Pericardium fibroblast (primary cell): ENCODE measurements around the gene ZMYND10. TPM values are rescaled to one million over a fixed set of nuclear protein-coding genes. Genes with fewer than 3 reads are reported as not detected.

Experiments
- total RNA-seq: library from RNA; depleted of rRNA; stranded (reverse); fragments of >200 nt; gene quantifications from 2 replicates; pipeline ENCODE4 v1.2.3, GENCODE V29; 2015

Gene ZMYND10
- 0.34 and 1.1 TPM in 2 replicates for total RNA-seq

GRCh38 chr3:50345586-50346234 is at the start of gene ZMYND10:
Gene ZMYND10, minus strand, starts transcription at chr3:50345732. Its CDS starts 153 bp downstream, at chr3:50345579.

GRCh38 chr3:50358911-50359759 is 13.6 kb upstream of the ZMYND10 start, which contains the start of gene TMEM115:
Gene TMEM115, minus strand, starts transcription at chr3:50359521. Its CDS starts 458 bp downstream, at chr3:50359063.

GRCh38 chr3:50350527-50351322 is 5.2 kb upstream of the ZMYND10 start, which contains the start of the genes CYB561D2 and NPRL2:
Gene CYB561D2, plus strand, starts transcription at chr3:50350862. Its CDS starts 572 bp downstream, at chr3:50351434.
Gene NPRL2, minus strand, starts transcription at chr3:50350775. Its CDS starts 123 bp downstream, at chr3:50350652.

GRCh38 chr3:50340448-50341329 is 4.8 kb downstream of the ZMYND10 start, which contains the start of gene RASSF1:
Gene RASSF1, minus strand, starts transcription at chr3:50340836. Its CDS starts 31 bp downstream, at chr3:50340805.

GRCh38 chr3:50327943-50328691 is 17.4 kb downstream of the ZMYND10 start, which contains the start of gene TUSC2:
Gene TUSC2, minus strand, starts transcription at chr3:50328223. Its CDS starts 124 bp downstream, at chr3:50328099.

GRCh38 chr3:50322386-50323091 is 23.0 kb downstream of the ZMYND10 start, which contains the start of gene HYAL2:
Gene HYAL2, minus strand, starts transcription at chr3:50322745. Its CDS starts 2,256 bp downstream, at chr3:50320489.

GRCh38 chr3:50303013-50303815 is 42.3 kb downstream of the ZMYND10 start, which contains the start of gene HYAL1:
Gene HYAL1, minus strand, starts transcription at chr3:50303574. Its CDS starts 618 bp downstream, at chr3:50302956.

GRCh38 chr3:50298836-50299637 is 46.5 kb downstream of the ZMYND10 start, which contains the start of the genes HYAL3 and NAA80:
Gene HYAL3, minus strand, starts transcription at chr3:50299405. Its CDS starts 3,803 bp downstream, at chr3:50295602.
Gene NAA80, minus strand, starts transcription at chr3:50299405. Its CDS starts 1,942 bp downstream, at chr3:50297463.

GRCh38 chr3:50292159-50293078 is 53.1 kb downstream of the ZMYND10 start, which contains the start of gene IFRD2:
Gene IFRD2, minus strand, starts transcription at chr3:50292429. Its CDS starts 155 bp downstream, at chr3:50292274.

Other genes with a start within 250 kb of the ZMYND10 start
- 26.8 and 43.8 TPM in 2 replicates for gene SEMA3F, start 190.4 kb downstream of the ZMYND10 start, total RNA-seq
- gene GNAT1, start 154.1 kb downstream of the ZMYND10 start, total RNA-seq, result not detected in 2 replicates
- not detected in 2 replicates for gene SLC38A3, start 140.5 kb downstream of the ZMYND10 start, total RNA-seq
- gene GNAI2, start 109.5 kb downstream of the ZMYND10 start, total RNA-seq, result 188 and 248 TPM in 2 replicates
- gene SEMA3B, start 76.6 kb downstream of the ZMYND10 start, total RNA-seq, result 10.6 and 16.0 TPM in 2 replicates
- not detected in 2 replicates for gene LSMEM2, start 66.6 kb downstream of the ZMYND10 start, total RNA-seq
- gene IFRD2, start 53.3 kb downstream of the ZMYND10 start, total RNA-seq, result 34.2 and 53.7 TPM in 2 replicates
- 6.0 and 8.1 TPM in 2 replicates for gene HYAL3, start 46.3 kb downstream of the ZMYND10 start, total RNA-seq
- gene NAA80, start 46.3 kb downstream of the ZMYND10 start, total RNA-seq, result 13.7 and 17.3 TPM in 2 replicates
- gene HYAL1, start 42.2 kb downstream of the ZMYND10 start, total RNA-seq, result 4.0 and 5.5 TPM in 2 replicates
- 59.3 and 80.8 TPM in 2 replicates for gene HYAL2, start 23.0 kb downstream of the ZMYND10 start, total RNA-seq
- 14.5 and 30.7 TPM in 2 replicates for gene TUSC2, start 17.5 kb downstream of the ZMYND10 start, total RNA-seq
- gene RASSF1, start 4.9 kb downstream of the ZMYND10 start, total RNA-seq, result 41.5 and 43.5 TPM in 2 replicates
- gene NPRL2, start 5.0 kb upstream of the ZMYND10 start, total RNA-seq, result 12.1 and 13.2 TPM in 2 replicates
- gene CYB561D2, start 5.1 kb upstream of the ZMYND10 start, total RNA-seq, result 20.8 and 35.2 TPM in 2 replicates
- 69.1 and 93.9 TPM in 2 replicates for gene TMEM115, start 13.8 kb upstream of the ZMYND10 start, total RNA-seq
- 0.12 TPM in 1 of 2 replicates, not detected in the other for gene CACNA2D2, start 157.9 kb upstream of the ZMYND10 start, total RNA-seq
- gene C3orf18, start 222.0 kb upstream of the ZMYND10 start, total RNA-seq, result 10.0 and 10.8 TPM in 2 replicates
- 7.5 and 14.1 TPM in 2 replicates for gene HEMK1, start 223.8 kb upstream of the ZMYND10 start, total RNA-seq